ENCODE measurements around the gene TMEM41A.
"Not testable (repeated sequence)": the region's sequence is repeated elsewhere in the genome, so short reads cannot be mapped to it uniquely, and the experiment has no call there.

Gene TMEM41A

GRCh38 chr3:185486394-185486793 lies 12.4 kb downstream of the TMEM41A start:
- DNase-seq: no peak

GRCh38 chr3:185484296-185484695 lies 14.5 kb downstream of the TMEM41A start:
- DNase-seq: no peak

- DNase-seq: no peak
Observed at GRCh38 chr3:185479373-185479945, 19.4 kb downstream of the TMEM41A start.

GRCh38 chr3:185477316-185477715 lies 21.5 kb downstream of the TMEM41A start:
- no peak for DNase-seq

- DNase-seq: not testable (repeated sequence)
Observed at GRCh38 chr3:185474922-185475321, 23.9 kb downstream of the TMEM41A start.

- DNase-seq: no peak
Observed at GRCh38 chr3:185473290-185473815, 25.5 kb downstream of the TMEM41A start.

GRCh38 chr3:185470323-185470722 lies 28.5 kb downstream of the TMEM41A start:
- no peak for DNase-seq

- no peak for DNase-seq
Observed at GRCh38 chr3:185469542-185469941, 29.3 kb downstream of the TMEM41A start.

- not testable (repeated sequence) for DNase-seq
Observed at GRCh38 chr3:185466123-185466522, 32.7 kb downstream of the TMEM41A start.

GRCh38 chr3:185465471-185465870 lies 33.4 kb downstream of the TMEM41A start:
- DNase-seq: no peak

GRCh38 chr3:185460719-185461350 lies 38.0 kb downstream of the TMEM41A start:
- no peak for DNase-seq

- no peak for DNase-seq
Observed at GRCh38 chr3:185460309-185460708, 38.5 kb downstream of the TMEM41A start.

- no peak for DNase-seq
Observed at GRCh38 chr3:185457376-185457775, 41.5 kb downstream of the TMEM41A start.

- not testable (repeated sequence) for DNase-seq
Observed at GRCh38 chr3:185451432-185451831, 47.4 kb downstream of the TMEM41A start.

- DNase-seq: no peak
Observed at GRCh38 chr3:185448107-185448506, 50.7 kb downstream of the TMEM41A start.

- DNase-seq: no peak
Observed at GRCh38 chr3:185444329-185444728, 54.5 kb downstream of the TMEM41A start.

- no peak for DNase-seq
Observed at GRCh38 chr3:185442031-185442430, 56.8 kb downstream of the TMEM41A start.

- no peak for DNase-seq
Observed at GRCh38 chr3:185439745-185440466, 58.9 kb downstream of the TMEM41A start.

All from stimulated activated CD4-positive, alpha-beta T cell treated with anti-CD3 and anti-CD28 coated beads, Interleukin-2, amount 100 ng/mL, for 24 hours (primary cell).